Naive B cell (primary cell): Measurements from ENCODE around the gene KIFAP3. TPM values are rescaled to one million over a fixed set of nuclear protein-coding genes. Genes with fewer than 3 reads are reported as not detected.
"Not testable (repeated sequence)": the region's sequence is repeated elsewhere in the genome, so short reads cannot be mapped to it uniquely, and the experiment has no call there.

Source experiments
- ATAC-seq, 2 donors: fragments of 150-1000 bp; cut with Tn5 transposase; 2 replicates each; pipeline ENCODE4 v1.10.0; 2021; ENCODE audit warnings: low read depth in 2 of 2, mild to moderate bottlenecking in 2 of 2, moderate library complexity in 2 of 2
- DNase-seq: peaks from one replicate; pipeline ENCODE4 v3.0.0; 2022
- H3K27ac Mint-ChIP-seq, 6 donors: one replicate each; pipeline ENCODE4 v1.8.0; 2020 to 2022; ENCODE audit warnings: mild to moderate bottlenecking in 6 of 6, mixed read lengths in 6 of 6, moderate library complexity in 5 of 6, inconsistent platforms in 2 of 6
- H3K27me3 Mint-ChIP-seq, 3 donors: one replicate each; pipeline ENCODE4 v1.8.0; 2021 to 2022; ENCODE audit warnings: mixed read lengths in 3 of 3, mild to moderate bottlenecking in 1 of 3
- H3K36me3 Mint-ChIP-seq, 2 donors: one replicate each; pipeline ENCODE4 v1.8.0; 2020 to 2022; ENCODE audit warnings: mixed read lengths in 2 of 2, inconsistent platforms in 1 of 2, mild to moderate bottlenecking in 1 of 2
- H3K4me1 Mint-ChIP-seq, 3 donors: one replicate each; pipeline ENCODE4 v1.8.0; 2020 to 2022; ENCODE audit warnings: mixed read lengths in 3 of 3, inconsistent platforms in 1 of 3, mild to moderate bottlenecking in 1 of 3, moderate library complexity in 1 of 3
- H3K4me3 Mint-ChIP-seq, 8 donors: one replicate each; pipeline ENCODE4 v1.8.0; 2020 to 2022; ENCODE audit warnings: mild to moderate bottlenecking in 8 of 8, mixed read lengths in 8 of 8, moderate library complexity in 8 of 8, inconsistent platforms in 2 of 8
- H3K9me3 Mint-ChIP-seq, 7 donors: one replicate each; pipeline ENCODE4 v1.8.0; 2020 to 2022; ENCODE audit warnings: mixed read lengths in 7 of 7, mild to moderate bottlenecking in 5 of 7, inconsistent platforms in 2 of 7, moderate library complexity in 1 of 7
- polyA plus RNA-seq, 6 donors: library from polyadenylated mRNA; unstranded; fragments of 300-500 nt; fragmentation: Illumina TruSeq; gene quantifications; one replicate each; pipeline ENCODE4 v1.2.3, GENCODE V29; 2021; ENCODE audit warnings: low read depth in 6 of 6

Gene KIFAP3
- polyA plus RNA-seq, 6 donors from 2014 or later = 0.47 to 9.1 (median 8.7) TPM

GRCh38 chr1:169879034-169879840 lies 195.3 kb downstream of the KIFAP3 start:
- peak overlapping the region; percentile 5 to 80 (median 56) for H3K4me3 Mint-ChIP-seq
- no peak for DNase-seq
- H3K27me3 Mint-ChIP-seq = no peaks in the 10 kb centered on the region
- H3K36me3 Mint-ChIP-seq = peaks cover 18 to 30% of the 10 kb centered on the region in 2 donors
- H3K27ac Mint-ChIP-seq = peak overlapping the region; percentile 79 to 98 (median 86)
- H3K4me1 Mint-ChIP-seq = peaks cover 36 to 49% (median 39%) of the 10 kb centered on the region in 3 donors
- H3K9me3 Mint-ChIP-seq = no peaks in the 10 kb centered on the region
- peak; percentile 49 to 67 for ATAC-seq

- Mint-ChIP-seq H3K36me3 (peaks cover 26 to 37% of the 10 kb centered on the region in 2 donors), H3K9me3 (no peaks in the 10 kb centered on the region), H3K4me3 (peak overlapping the region in 6 of 8 donors; percentile 12 to 80 (median 56)), H3K27ac (peak overlapping the region; percentile 40 to 98 (median 84)), H3K4me1 (peaks cover 43 to 57% (median 45%) of the 10 kb centered on the region in 3 donors), H3K27me3 (no peaks in the 10 kb centered on the region)
- ATAC-seq (no peak), DNase-seq (no peak)
Measured at GRCh38 chr1:169878498-169878897, 196.0 kb downstream of the KIFAP3 start.

GRCh38 chr1:169877800-169878491 lies 196.5 kb downstream of the KIFAP3 start:
- no peaks in the 10 kb centered on the region for H3K27me3 Mint-ChIP-seq
- peaks cover 27 to 39% of the 10 kb centered on the region in 2 donors for H3K36me3 Mint-ChIP-seq
- ATAC-seq (no peak), DNase-seq (no peak)
- H3K9me3 Mint-ChIP-seq = peaks cover 0 to 4% (median 0%) of the 10 kb centered on the region in 7 donors
- peak overlapping the region in 3 of 8 donors; percentile 37 to 80 (median 52) for H3K4me3 Mint-ChIP-seq
- H3K4me1 Mint-ChIP-seq = peaks cover 44 to 58% (median 45%) of the 10 kb centered on the region in 3 donors
- H3K27ac Mint-ChIP-seq = peak overlapping the region in 5 of 6 donors; percentile 40 to 98 (median 85)

GRCh38 chr1:169874229-169874628 lies 200.3 kb downstream of the KIFAP3 start:
- H3K27ac Mint-ChIP-seq = peak overlapping the region in 4 of 6 donors; percentile 17 to 81 (median 48)
- H3K36me3 Mint-ChIP-seq = peaks cover 51 to 54% of the 10 kb centered on the region in 2 donors
- DNase-seq (no peak), ATAC-seq (no peak)
- H3K9me3 Mint-ChIP-seq = peaks cover 0 to 6% (median 0%) of the 10 kb centered on the region in 7 donors
- H3K4me1 Mint-ChIP-seq = peaks cover 33 to 49% (median 47%) of the 10 kb centered on the region in 3 donors
- H3K27me3 Mint-ChIP-seq = no peaks in the 10 kb centered on the region
- H3K4me3 Mint-ChIP-seq = peak overlapping the region in 3 of 8 donors; percentile 61 to 66 (median 65)

DNA sequence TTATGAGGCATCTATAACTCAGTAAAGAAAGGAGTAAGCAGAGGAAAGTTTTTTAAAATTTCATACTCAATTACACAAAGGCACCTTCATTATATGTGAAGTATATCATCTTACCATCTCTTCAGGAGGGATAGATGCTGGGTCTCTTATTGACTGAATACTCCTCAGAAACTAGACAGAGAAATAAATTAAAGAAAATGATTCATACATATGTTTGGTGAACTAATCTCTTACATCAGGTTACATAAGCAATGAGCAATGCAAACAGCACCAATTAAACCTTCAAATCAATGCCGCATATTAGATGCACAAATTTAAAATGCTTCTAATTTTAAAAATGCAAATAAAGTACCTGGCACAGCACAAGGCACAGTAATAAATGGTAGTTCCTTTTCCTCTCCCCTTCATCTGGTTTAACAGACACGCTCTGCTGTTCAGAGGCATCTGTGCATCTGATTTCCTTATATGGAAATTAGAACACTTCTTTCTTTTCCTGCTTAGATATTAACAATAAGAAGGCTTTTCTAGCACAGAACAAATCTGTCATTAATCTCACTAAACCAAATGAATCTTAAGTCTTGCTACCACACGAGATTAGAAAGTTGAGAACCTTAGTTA lies 200.8 kb downstream of the KIFAP3 start:
- ATAC-seq = peak; percentile 76 to 79
- Mint-ChIP-seq H3K4me1 (peaks cover 28 to 43% (median 41%) of the 10 kb centered on the region in 3 donors), H3K27me3 (no peaks in the 10 kb centered on the region), H3K36me3 (peaks cover 53 to 56% of the 10 kb centered on the region in 2 donors), H3K4me3 (peak overlapping the region in 7 of 8 donors; percentile 34 to 66 (median 56)), H3K9me3 (peaks cover 0 to 6% (median 0%) of the 10 kb centered on the region in 7 donors), H3K27ac (peak overlapping the region in 5 of 6 donors; percentile 15 to 81 (median 55))
- DNase-seq = peak; percentile 11

DNA sequence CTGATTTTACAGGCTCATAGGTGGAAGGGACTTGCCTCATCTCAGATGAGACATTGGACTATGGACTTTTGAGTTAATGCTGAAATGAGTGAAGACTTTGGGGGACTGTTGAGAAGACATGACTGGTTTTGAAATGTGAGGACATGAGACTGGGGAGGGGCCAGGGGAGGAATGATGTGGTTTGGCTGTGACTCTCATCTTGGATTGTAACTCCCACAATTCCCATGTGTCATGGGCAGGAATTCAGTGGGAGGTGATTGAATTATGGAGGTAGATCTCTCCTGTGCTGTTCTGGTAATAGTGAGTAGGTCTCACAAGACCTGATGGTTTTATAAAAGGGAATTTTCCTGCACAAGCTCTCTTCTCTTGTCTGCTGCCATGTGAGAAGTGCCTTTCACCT lies 201.6 kb downstream of the KIFAP3 start:
- peaks cover 24 to 38% (median 37%) of the 10 kb centered on the region in 3 donors for H3K4me1 Mint-ChIP-seq
- peaks cover 53 to 61% of the 10 kb centered on the region in 2 donors for H3K36me3 Mint-ChIP-seq
- H3K27ac Mint-ChIP-seq = peak overlapping the region in 4 of 6 donors; percentile 33 to 69 (median 52)
- peak overlapping the region in 2 of 8 donors; percentile 21 to 66 for H3K4me3 Mint-ChIP-seq
- no peaks in the 10 kb centered on the region for H3K27me3 Mint-ChIP-seq
- H3K9me3 Mint-ChIP-seq = peaks cover 0 to 6% (median 0%) of the 10 kb centered on the region in 7 donors
- ATAC-seq (no peak), DNase-seq (no peak)

- not testable (repeated sequence) for H3K27me3 Mint-ChIP-seq, H3K4me3 Mint-ChIP-seq, DNase-seq, H3K9me3 Mint-ChIP-seq, ATAC-seq
- Mint-ChIP-seq H3K36me3 (peaks cover 53 to 65% of the 10 kb centered on the region in 2 donors), H3K27ac (peak overlapping the region in 3 of 6 donors; percentile 16 to 62 (median 38)), H3K4me1 (peaks cover 24 to 38% (median 37%) of the 10 kb centered on the region in 3 donors)
Measured at GRCh38 chr1:169871988-169872387, 202.5 kb downstream of the KIFAP3 start.

Other genes starting within 250 kb of the KIFAP3 start
- 10 to 100 TPM in 5 of 6 donors, 1 to 10 TPM in 1; 8.8 to 31.0 (median 14.5) TPM for gene SCYL3, start 180.8 kb downstream of the KIFAP3 start, polyA plus RNA-seq
- gene NTMT2, start 71.3 kb upstream of the KIFAP3 start, polyA plus RNA-seq = not detected